HG02678 (cell line): ENCODE results near the gene PARS2.

Source experiments
- ATAC-seq: cut with Tn5 transposase; IDR thresholded peaks from one replicate; pipeline ENCODE4 v1.9.1; 2021; ENCODE audit warnings: mild to moderate bottlenecking, moderate library complexity; ENCODE audit not compliant: unreplicated experiment

The PARS2 gene

DNA sequence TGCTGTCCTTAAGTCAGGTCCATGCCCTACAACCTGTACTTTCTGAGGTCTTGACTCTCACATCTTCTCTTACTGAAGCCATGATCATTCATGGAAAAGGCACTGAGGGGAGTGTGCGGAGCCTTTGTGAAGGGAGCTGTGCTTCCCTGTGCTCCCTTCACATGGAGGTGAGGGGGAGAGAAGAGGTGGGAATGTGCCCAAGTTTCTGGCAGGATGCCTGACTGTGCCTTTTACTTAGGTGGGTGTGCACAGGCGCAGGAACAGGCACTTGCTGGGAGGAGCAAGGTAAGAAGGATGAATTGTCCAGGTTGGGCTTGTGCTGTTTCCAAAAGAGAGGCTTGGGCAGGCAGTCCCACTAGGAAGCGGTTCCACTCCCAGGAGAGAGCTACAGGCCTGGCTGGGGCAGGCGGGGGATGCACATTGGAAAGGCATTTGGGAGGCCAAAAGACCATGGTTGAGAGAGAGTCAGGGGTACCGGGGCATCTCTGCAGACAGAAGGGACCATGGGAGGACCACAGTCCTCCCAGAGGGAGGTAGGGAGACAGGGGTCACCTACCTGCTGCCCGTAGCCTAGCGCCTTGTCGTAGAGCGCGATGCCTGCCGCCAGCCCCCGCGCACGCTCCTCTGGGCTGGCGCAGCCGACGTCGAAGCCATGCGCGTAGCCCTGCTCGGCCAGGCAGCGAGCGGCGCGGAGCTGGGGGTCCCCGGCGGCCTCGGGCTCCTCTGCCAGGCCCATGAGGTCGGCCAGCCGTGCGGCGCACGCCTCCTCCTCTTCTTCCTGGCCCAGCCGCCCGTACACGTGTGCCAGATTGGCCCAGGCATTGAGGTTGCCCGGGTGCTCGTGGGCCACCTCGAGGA, 35.9 kb upstream of the PARS2 start:
- no peak for ATAC-seq

DNA sequence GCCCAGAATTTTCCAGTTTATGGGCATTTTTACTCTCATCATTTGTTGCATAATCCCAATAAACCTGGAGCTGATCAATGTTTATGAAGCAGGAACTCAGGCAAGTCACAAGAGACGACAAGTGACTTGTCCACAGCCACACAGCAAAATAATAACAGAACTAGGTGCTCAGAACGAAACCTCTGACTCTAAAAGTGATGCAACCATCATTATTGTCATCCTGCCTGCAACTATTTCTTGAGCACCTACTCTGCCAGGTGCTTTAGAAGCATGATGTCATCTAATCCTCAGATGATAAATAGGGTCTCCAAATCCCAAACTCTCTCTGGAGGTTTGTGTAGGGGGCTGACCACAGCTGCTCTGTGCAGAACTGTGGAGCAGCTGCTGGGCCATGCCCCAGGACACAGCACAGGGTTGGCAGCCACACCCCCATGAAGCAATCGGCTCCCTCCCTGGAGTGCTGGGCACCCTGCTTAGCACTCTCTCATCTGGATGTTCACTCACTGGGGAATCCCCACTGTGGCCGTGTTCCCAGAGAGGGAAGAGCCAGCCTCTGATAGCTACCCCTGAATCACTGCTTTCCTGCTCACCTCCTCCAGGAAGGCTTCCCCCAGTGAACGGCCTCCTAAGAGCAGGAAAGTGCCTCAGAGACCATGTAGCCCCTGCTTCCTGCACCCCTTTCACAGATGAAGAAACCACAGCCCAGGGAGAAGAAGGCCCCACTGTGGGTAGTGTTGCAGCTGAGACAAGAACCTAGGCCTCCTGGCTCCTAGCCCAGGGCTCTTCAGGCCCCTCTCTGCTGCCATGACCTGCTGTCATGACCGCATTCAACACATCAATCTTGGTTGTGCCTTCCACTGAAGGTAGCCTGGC, 34.7 kb upstream of the PARS2 start:
- no peak for ATAC-seq

GRCh38 chr1:54798206-54798605, 33.9 kb upstream of the PARS2 start:
- no peak for ATAC-seq

- ATAC-seq: no peak
These were observed 32.6 kb upstream of the PARS2 start for GRCh38 chr1:54796902-54797301.

DNA sequence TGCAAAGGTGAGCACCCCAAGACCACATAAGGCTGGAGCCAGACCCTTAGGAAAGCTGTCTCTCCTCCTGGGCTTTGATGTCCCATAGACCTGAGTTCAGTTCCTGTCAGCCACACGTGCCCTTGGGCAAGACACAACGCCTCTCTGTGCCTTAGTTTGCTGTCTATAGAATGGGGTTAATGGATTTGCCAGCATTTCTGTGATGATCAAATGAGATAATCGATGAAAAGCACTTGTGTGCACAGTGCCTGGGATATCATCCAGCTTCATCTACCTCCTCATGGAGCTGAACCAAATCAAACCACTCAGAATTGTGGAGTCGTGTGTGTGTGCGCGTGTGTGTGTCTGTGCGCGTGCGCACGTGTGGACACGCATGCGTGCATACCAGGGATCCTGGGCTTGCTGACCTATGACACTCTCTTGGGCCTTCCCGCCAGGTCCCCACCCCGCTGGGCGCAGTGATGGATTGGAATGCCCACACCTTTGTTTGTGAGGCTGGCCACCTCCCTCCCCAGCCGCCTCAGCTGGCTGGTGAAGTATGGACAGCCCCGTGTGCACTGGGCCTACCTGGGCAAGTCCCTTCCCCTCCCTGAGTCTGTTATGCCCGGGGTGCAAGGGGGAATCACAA, 31.6 kb upstream of the PARS2 start:
- ATAC-seq: no peak

DNA sequence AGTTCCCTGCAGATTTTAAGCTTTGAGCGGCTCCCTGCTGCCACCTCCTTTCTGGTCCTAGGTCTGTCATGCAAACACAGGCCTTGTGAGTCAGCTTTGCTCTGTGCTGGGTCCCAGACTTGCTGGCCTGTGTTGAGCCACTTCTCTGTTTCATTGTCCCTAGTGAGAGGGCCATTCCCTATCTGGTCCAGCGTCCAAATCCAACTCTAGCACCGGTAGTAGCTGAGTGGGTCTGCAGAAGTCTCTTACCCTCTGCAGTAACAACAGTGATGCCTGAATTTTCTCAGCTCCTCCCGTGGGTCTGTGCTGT, 31.0 kb upstream of the PARS2 start:
- no peak for ATAC-seq

GRCh38 chr1:54794451-54795355, 30.4 kb upstream of the PARS2 start:
- no peak for ATAC-seq

DNA sequence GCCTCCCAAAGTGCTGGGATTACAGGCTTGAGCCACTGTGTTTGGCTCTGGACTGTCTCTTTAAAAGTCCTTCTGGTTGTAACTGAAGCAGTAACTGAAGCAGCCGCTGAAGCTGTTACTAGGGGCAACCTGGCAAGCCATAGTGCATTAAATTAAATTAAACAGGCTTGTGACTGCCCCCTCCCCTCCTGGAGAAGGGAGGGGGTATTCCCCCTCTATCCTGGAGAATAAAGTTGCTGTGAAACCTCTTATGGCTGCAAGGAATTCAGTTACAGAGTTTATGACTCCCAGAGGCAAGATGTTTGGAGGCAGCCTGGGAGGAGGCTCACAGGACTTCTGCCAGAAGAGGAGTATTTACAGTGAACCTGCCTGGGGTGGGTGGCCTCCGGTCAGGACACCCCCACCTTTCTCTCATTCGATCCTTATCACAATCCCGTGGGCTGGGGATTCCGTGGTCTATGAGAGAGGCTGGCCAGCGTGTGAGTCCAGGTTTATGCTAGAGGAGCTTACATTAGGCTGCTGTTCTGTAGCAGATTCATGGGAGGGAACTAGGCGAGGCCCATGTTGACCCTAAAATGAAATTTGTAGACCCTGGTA, 28.5 kb upstream of the PARS2 start:
- ATAC-seq: no peak

- ATAC-seq: no peak
These were observed 27.7 kb upstream of the PARS2 start for GRCh38 chr1:54791880-54792522.

DNA sequence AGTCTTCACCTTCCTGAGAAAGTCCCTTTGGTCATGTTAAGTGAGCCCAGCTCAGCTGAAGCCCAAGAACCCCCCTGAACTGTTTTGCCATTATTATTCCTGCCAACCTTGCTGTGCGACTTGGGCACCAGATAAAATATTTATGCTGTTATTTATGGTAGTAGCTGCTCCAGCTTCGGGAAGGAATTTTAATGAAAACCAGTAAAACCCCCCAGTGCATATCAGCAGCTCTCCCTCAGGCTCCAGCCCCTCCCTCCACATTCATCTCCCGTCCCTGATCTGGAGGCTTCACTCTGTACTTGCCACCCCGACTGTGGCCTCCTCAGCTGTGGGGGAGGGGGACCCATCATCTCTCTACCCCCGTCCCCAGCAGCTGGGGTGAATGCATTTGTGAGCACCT, 24.1 kb upstream of the PARS2 start:
- ATAC-seq: no peak

GRCh38 chr1:54787604-54788003, 23.3 kb upstream of the PARS2 start:
- ATAC-seq: no peak

- no peak for ATAC-seq
These were observed 22.5 kb upstream of the PARS2 start for GRCh38 chr1:54786778-54787177.

- no peak for ATAC-seq
These were observed 19.7 kb upstream of the PARS2 start for GRCh38 chr1:54784066-54784465.

DNA sequence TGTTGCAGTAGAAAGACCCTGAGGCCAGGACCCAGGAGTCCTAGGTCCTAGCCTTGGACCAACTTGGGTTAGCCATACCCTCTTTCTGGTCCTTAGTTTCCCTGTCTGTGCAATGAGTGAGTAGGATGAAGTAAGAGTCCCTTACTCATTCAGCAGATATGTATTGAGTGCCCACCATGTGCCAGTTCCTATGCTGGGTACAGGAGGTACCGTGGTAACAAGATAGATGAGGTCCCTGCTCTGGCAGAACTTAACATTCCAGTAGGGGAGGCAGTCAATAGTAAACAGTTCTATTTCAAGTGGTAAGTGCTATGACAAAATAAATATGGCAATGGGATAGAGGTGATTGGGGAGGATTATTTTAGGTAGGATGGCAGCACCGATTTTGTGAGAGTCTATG, 18.3 kb upstream of the PARS2 start:
- no peak for ATAC-seq

DNA sequence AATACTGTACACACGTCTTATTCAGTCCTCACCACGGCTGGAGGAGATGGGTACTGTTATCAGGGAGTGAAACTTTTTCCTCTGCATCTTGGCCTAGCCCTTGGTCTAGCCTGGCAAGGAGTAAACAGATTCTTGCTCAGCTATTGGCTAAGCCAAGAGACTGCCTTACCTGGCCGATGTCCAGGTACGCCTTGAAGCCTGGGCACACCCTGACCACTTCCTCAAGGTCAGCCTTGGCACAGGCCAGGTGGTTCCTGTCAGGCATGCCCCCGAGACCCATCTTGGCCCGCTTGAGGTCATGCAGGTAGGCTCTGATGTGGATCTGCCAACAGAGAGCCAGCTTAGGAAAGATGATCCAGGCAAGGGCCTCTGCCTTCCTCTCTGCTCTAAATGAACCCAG, 17.8 kb upstream of the PARS2 start:
- ATAC-seq: no peak

DNA sequence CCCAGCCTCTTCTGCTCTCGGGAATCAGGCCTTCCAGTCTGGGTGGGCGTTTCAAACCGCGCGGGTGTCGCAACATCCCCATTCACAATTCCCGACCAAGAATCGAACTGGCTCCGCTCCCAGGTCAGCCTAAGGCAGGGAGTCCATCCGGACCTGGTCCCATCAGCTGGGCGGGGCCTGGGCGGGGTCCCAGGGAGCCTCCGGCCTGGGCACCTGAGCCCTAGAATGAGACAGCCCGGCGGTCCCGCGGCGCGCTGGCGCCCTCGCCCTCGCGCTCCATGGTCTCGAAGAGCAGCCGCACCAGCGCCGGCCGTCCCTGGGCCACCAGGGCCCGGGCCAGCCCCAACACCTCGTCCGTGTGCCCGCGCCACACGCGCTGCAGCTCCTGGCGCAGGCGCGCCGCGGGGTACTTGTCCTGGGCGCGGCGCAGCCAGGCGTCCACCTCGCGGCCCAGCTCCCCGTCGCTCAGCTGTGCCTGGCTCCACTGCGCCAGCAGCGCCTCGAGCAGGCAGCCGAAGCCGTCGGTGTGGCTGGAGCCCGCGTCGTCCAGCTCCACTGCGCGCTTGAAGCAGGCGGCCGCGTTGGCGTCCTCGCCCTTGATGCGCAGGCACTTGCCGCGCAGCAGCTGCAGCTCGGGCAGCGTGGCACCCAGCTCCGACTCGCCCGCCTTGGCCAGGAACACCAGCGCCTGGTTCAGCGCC, 16.9 kb upstream of the PARS2 start:
- ATAC-seq: no peak

DNA sequence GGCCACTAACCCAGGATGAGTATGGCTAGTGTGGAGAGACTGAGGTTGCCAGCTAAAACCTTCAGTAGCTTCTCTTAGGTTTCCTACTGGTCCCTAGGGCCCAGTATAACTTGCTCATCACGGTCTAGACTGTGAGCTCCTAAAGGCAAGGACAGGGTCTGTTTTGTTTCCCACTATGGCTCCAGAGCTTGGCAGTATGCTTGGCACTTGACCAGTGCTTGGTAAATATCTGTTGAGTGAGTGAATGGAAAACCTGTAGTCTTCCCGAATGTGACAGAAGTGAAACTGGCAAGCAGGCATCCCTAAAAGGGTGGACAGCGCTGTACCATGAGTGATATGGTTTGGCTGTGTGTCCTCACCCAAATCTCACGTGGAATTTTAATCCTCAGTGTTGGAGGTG, 13.1 kb upstream of the PARS2 start:
- no peak for ATAC-seq

DNA sequence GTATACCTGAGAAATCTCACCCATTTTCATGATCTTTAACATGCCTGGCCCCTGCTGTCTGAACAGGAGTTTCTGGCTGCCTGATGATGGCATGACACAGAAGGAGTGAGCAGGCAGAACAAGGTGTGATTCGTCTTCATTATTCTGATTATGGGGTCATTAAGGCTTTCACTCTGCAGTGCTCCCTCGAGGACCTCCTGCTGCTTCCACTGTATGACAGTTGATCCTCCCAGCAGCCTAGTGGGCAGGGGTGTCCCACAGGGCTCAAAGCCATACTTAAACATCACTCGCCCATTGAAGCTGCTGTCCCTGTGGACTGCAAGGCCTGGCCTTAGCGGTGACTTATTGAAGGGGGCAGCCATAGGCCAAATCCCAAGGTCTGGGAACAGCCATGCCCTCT, 12.7 kb upstream of the PARS2 start:
- no peak for ATAC-seq
